Hepatocyte (in vitro differentiated cells): ENCODE measurements around the gene MEAF6.

ENCODE experiments used
- EZH2 ChIP-seq: fragments of 200-600 bp; sonication (generic); IDR thresholded peaks from 2 replicates; pipeline ENCODE4 v1.6.1; 2016; ENCODE audit warnings: antibody characterized with exemption, mild to moderate bottlenecking, borderline replicate concordance
- TF ChIP-seq, protein P1 (sequence below): fragments of 200-600 bp; sonication (generic); IDR thresholded peaks from 2 replicates; pipeline ENCODE4 v1.5.1; 2016; ENCODE audit warnings: antibody characterized with exemption, mild to moderate bottlenecking; ENCODE audit not compliant: poor library complexity

DNA sequence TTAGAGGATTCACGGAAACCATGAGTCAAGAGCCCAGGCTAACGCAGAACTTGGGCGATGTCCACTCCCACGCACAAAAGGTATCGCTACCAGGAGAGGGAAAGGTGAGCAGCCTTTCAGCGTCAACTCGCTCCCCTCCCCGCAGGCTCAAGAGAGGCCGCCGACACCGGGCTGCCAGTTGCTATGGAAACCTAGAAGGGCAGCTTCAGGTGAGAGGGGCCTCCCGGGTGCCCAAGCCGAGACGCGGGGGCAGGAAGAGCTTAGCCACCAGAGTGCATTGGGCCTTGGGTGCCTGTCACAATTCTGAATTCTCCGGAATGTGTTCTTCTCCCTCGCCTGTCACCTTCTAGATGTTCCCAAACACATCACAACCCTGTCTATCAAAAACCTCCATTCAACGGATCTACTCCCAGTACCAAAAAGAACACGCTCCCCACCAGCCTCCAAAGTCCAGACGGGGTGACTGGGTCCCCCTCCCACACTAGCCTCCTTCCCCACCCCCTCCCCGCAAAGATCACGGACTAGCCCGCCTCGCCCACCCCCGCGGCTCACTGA is 694 bp downstream of the MEAF6 start:
- TF ChIP-seq, protein P1, sequence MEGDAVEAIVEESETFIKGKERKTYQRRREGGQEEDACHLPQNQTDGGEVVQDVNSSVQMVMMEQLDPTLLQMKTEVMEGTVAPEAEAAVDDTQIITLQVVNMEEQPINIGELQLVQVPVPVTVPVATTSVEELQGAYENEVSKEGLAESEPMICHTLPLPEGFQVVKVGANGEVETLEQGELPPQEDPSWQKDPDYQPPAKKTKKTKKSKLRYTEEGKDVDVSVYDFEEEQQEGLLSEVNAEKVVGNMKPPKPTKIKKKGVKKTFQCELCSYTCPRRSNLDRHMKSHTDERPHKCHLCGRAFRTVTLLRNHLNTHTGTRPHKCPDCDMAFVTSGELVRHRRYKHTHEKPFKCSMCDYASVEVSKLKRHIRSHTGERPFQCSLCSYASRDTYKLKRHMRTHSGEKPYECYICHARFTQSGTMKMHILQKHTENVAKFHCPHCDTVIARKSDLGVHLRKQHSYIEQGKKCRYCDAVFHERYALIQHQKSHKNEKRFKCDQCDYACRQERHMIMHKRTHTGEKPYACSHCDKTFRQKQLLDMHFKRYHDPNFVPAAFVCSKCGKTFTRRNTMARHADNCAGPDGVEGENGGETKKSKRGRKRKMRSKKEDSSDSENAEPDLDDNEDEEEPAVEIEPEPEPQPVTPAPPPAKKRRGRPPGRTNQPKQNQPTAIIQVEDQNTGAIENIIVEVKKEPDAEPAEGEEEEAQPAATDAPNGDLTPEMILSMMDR, result no peak
- no peak for TF ChIP-seq EZH2
